Chondrocyte (in vitro differentiated cells): Measurements from ENCODE around the gene ABHD11. TPM values are rescaled to one million over a fixed set of nuclear protein-coding genes. Genes with fewer than 3 reads are reported as not detected.

Experiments
- DNase-seq: peaks from one replicate; pipeline ENCODE4 v3.0.0; 2021; ENCODE audit warnings: mixed read lengths, low spot score
- H3K27ac Mint-ChIP-seq: one replicate; pipeline ENCODE4 v1.8.0; 2021; ENCODE audit warnings: mild to moderate bottlenecking, moderate library complexity, mixed read lengths; ENCODE audit not compliant: unreplicated experiment
- H3K27me3 Mint-ChIP-seq: 2 replicates; pipeline ENCODE4 v1.8.0; 2021; ENCODE audit warnings: low read depth, mixed read lengths
- H3K36me3 Mint-ChIP-seq: 2 replicates; pipeline ENCODE4 v1.8.0; 2021; ENCODE audit warnings: low read depth, mixed read lengths
- H3K4me1 Mint-ChIP-seq: 2 replicates; pipeline ENCODE4 v1.8.0; 2021; ENCODE audit warnings: low read depth, mild to moderate bottlenecking, mixed read lengths
- H3K4me3 Mint-ChIP-seq: one replicate; pipeline ENCODE4 v1.8.0; 2021; ENCODE audit warnings: mild to moderate bottlenecking, moderate library complexity, mixed read lengths; ENCODE audit not compliant: unreplicated experiment
- H3K9me3 Mint-ChIP-seq: 2 replicates; pipeline ENCODE4 v1.8.0; 2021; ENCODE audit warnings: low read depth, mixed read lengths
- total RNA-seq: library from RNA; stranded (reverse); gene quantifications from 3 replicates; pipeline ENCODE4 v1.2.1, GENCODE V29; 2021
- TF ChIP-seq, protein P1 (sequence below): fragments of 200-600 bp; sonication (generic); IDR thresholded peaks from 2 replicates; pipeline ENCODE4 v1.5.0; 2021; ENCODE audit warnings: antibody characterized with exemption, mild to moderate bottlenecking, moderate library complexity

The ABHD11 gene
- total RNA-seq, 1 donor from 2014 or later: 11.2 TPM

DNA sequence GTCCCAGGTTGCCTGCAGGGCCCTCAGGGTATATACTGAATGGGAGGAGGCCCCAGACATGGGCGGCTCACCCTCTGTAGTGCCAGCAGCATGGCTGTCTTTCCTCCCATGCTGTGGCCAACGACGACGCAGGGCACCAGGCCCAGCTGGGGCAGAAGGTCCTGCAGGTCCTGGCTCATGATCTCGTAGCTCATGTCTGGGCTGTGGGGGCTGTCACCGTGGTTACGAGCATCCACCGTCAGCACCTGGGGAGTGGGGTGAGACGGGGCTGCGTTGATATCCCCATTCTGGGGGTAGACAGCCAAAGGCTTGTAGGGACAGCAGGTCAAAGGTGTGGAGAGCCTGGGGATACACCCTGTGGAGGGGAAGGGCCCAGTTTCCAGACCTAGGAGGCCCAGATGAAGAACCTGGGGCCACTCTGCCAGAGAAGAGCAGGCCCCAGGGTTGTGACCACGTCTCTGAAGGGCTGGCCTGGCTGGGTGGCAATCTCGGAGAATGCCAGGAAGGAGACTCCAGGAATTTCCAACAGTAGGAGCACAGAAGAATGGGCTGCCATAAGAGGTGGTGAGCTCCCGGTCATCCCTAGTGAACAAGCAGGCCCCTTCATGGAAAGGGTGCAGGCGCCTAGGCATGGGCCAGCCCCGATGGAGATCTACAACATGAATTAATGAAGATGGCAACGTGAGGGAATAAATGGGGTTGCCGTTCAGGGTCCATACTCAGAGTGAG is 947 bp downstream of the ABHD11 start:
- peak overlapping the region; percentile 96 for H3K27ac Mint-ChIP-seq
- DNase-seq: no peak
- H3K36me3 Mint-ChIP-seq: peaks cover 2% of the 10 kb centered on the region
- H3K9me3 Mint-ChIP-seq: no peaks in the 10 kb centered on the region
- peaks cover 25% of the 10 kb centered on the region for H3K4me1 Mint-ChIP-seq
- no peaks in the 10 kb centered on the region for H3K27me3 Mint-ChIP-seq
- peak overlapping the region; percentile 93 for H3K4me3 Mint-ChIP-seq
- TF ChIP-seq, protein P1, sequence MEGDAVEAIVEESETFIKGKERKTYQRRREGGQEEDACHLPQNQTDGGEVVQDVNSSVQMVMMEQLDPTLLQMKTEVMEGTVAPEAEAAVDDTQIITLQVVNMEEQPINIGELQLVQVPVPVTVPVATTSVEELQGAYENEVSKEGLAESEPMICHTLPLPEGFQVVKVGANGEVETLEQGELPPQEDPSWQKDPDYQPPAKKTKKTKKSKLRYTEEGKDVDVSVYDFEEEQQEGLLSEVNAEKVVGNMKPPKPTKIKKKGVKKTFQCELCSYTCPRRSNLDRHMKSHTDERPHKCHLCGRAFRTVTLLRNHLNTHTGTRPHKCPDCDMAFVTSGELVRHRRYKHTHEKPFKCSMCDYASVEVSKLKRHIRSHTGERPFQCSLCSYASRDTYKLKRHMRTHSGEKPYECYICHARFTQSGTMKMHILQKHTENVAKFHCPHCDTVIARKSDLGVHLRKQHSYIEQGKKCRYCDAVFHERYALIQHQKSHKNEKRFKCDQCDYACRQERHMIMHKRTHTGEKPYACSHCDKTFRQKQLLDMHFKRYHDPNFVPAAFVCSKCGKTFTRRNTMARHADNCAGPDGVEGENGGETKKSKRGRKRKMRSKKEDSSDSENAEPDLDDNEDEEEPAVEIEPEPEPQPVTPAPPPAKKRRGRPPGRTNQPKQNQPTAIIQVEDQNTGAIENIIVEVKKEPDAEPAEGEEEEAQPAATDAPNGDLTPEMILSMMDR: no peak

DNA sequence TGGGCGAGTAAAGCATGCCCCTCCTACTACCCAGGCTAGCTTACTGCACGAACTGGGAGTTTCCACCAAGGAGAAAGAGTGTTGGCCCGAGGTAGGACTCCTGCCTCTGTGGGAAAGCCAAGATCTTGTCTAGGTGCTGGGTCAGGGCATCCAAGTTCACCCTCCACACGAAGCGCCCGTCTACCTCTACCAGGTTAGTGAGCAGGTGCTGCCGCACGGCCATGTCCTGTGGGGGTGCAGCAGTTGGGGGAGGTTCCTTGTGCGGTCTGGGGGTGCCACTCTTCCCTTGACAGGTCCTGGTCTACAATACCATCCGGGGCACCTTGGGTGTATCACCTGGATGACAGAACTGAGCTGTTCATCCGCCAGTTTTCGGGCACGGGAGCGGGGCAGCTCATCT is 1.7 kb downstream of the ABHD11 start:
- H3K27me3 Mint-ChIP-seq: no peaks in the 10 kb centered on the region
- H3K27ac Mint-ChIP-seq: no peak overlapping the region
- H3K9me3 Mint-ChIP-seq: no peaks in the 10 kb centered on the region
- H3K4me1 Mint-ChIP-seq: peaks cover 21% of the 10 kb centered on the region
- no peak overlapping the region for H3K4me3 Mint-ChIP-seq
- TF ChIP-seq, protein P1: no peak
- DNase-seq: no peak
- peaks cover 2% of the 10 kb centered on the region for H3K36me3 Mint-ChIP-seq

DNA sequence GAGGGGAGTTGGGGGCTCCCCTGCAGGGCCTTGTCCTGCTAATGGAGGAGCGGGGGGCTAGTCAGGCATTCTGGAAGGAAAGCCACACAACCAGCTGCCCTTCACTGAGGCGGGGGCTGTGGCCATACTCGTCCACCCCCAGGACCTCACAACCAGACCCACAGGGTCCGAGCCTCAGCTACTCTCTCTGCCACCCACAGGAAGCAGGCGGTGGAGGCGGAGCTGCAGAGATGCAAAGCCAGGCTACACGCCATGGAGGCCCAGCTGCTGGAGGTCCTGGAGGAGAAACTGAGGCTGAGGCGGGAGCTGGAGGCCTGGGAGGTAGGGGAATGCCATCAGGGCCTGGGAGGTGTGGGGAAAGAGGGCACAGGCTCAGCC is 3.1 kb downstream of the ABHD11 start:
- peaks cover 21% of the 10 kb centered on the region for H3K4me1 Mint-ChIP-seq
- DNase-seq: no peak
- H3K36me3 Mint-ChIP-seq: peaks cover 2% of the 10 kb centered on the region
- H3K4me3 Mint-ChIP-seq: no peak overlapping the region
- no peak overlapping the region for H3K27ac Mint-ChIP-seq
- no peaks in the 10 kb centered on the region for H3K27me3 Mint-ChIP-seq
- no peaks in the 10 kb centered on the region for H3K9me3 Mint-ChIP-seq
- TF ChIP-seq, protein P1: no peak

DNA sequence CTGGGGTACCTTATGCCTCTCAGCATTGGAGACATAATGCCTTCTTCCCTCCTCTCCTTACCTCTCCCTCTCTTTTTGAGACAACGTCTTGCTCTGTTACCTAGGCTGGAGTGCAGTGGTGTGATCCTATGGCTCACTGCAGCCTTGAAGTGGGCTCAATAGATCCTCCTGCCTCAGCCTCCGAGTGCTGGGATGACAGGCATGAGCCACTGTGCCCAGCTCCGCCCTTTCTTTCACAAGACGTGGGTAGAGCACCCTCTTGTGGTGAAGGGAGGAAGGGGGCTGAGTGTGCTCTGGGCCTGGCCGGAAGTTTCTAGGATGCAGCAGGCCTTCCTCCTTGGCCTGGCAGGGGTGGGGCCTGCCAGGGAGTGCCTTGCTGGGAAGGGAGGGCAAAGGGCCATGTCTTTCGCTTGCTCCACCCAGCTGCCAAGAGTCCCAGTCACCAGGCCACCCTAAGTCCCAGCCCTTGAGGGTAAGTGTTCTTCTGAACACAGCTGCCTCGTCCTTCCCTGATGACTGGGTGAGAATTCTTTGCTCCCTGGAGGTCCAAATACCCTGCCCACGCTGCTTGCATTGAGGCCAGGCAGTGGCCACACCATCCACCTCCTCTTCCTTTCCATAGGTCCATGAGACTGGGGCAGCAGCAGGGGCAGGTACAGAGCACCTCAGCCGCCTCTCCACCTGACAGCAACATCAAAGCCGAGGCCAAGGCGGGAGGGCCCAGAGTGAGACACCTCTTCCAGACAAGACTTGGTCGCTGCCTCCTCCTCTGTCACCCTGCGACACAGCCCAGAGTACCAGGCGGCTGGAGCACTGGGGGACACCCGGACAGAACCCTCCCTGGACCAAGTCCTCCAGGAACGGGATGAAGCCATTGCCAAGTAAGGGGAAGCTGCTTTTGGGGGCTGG is 3.7 kb downstream of the ABHD11 start:
- Mint-ChIP-seq H3K27me3 (no peaks in the 10 kb centered on the region), H3K36me3 (peaks cover 2% of the 10 kb centered on the region), H3K4me1 (peaks cover 21% of the 10 kb centered on the region), H3K27ac (peak overlapping the region; percentile 6), H3K4me3 (peak overlapping the region; percentile 25), H3K9me3 (no peaks in the 10 kb centered on the region)
- DNase-seq: no peak
- TF ChIP-seq, protein P1: peak; percentile 91

DNA sequence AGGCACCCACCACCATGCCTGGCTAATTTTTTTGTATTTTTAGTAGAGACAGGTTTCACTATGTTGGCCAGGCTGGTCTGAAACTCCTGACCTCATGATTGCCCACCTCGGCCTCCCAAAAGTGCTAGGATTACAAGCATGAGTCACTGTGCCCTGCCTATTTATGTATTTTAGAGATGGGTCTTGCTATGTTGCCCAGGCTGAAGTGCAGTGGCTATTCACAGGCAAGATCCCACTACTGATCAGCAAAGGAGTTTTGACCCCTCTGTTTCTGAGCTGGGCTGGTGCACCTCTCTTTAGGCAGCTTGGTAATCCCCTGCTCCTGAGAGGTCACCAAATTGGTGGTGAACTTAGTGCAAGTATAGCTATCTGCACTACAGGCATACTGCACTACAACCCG is 6.2 kb downstream of the ABHD11 start:
- H3K27me3 Mint-ChIP-seq: peaks cover 2% of the 10 kb centered on the region
- H3K4me1 Mint-ChIP-seq: peaks cover 8% of the 10 kb centered on the region
- no peak overlapping the region for H3K4me3 Mint-ChIP-seq
- H3K9me3 Mint-ChIP-seq: no peaks in the 10 kb centered on the region
- TF ChIP-seq, protein P1: no peak
- peaks cover 2% of the 10 kb centered on the region for H3K36me3 Mint-ChIP-seq
- no peak overlapping the region for H3K27ac Mint-ChIP-seq
- DNase-seq: no peak
